OCI-LY7 (cell line): ENCODE measurements around the gene HDAC4. TPM values are rescaled to one million over a fixed set of nuclear protein-coding genes. Genes with fewer than 3 reads are reported as not detected.

Source experiments
- BruUV-seq: library from RNA; stranded (reverse); fragments of 400-500 nt; replicated peaks from 2 replicates; lab custom pipeline; 2021; lab: Mats Ljungman, UMichigan
- CTCF ChIA-PET: fragments of 300-600 bp; sonication (Branson Sonifier 250); formaldehyde crosslinking; loops from one replicate; lab custom pipeline; 2022; ENCODE audit warnings: antibody characterized with exemption; ENCODE audit not compliant: unreplicated experiment; lab: Charles Lee
- POLR2A ChIA-PET: fragments of 300-600 bp; sonication (Branson Sonifier 250); formaldehyde crosslinking; loops from one replicate; lab custom pipeline; 2022; ENCODE audit warnings: antibody characterized with exemption; lab: Charles Lee
- DNase-seq: peaks from one replicate; pipeline ENCODE4 v3.0.0-alpha.2; 2015; ENCODE audit warnings: low spot score
- H2AFZ ChIP-seq: fragments of 200-600 bp; sonication (generic), shearing (Covaris generic); 2 replicates; pipeline ENCODE4 v1.6.1; 2014; ENCODE audit warnings: mild to moderate bottlenecking, antibody characterized with exemption, low read length, moderate library complexity
- H3K27ac ChIP-seq: fragments of 200-600 bp; sonication (generic); 2 replicates; pipeline ENCODE4 v1.5.1; 2014; ENCODE audit warnings: mixed run types, low read depth, mild to moderate bottlenecking, moderate library complexity, low read length, inconsistent platforms; ENCODE audit not compliant: poor library complexity, severe bottlenecking
- H3K36me3 ChIP-seq: fragments of 200-600 bp; sonication (generic); 2 replicates; pipeline ENCODE4 v1.6.1; 2014; ENCODE audit warnings: mild to moderate bottlenecking, antibody characterized with exemption, low read length, moderate library complexity, mixed read lengths; ENCODE audit not compliant: insufficient read depth
- H3K4me1 ChIP-seq: fragments of 200-600 bp; sonication (generic); 2 replicates; pipeline ENCODE4 v1.5.1; 2014; ENCODE audit warnings: mild to moderate bottlenecking, low read length; ENCODE audit not compliant: insufficient read depth, poor library complexity, severe bottlenecking
- H3K4me2 ChIP-seq: fragments of 200-600 bp; sonication (generic); 2 replicates; pipeline ENCODE4 v1.6.1; 2014; ENCODE audit warnings: mild to moderate bottlenecking, low read length
- H3K4me3 ChIP-seq: fragments of 200-600 bp; sonication (generic); 2 replicates; pipeline ENCODE4 v1.5.1; 2014; ENCODE audit warnings: mild to moderate bottlenecking, low read depth, low read length; ENCODE audit not compliant: poor library complexity, severe bottlenecking
- H3K79me2 ChIP-seq: fragments of 200-600 bp; sonication (generic); 2 replicates; pipeline ENCODE4 v1.6.1; 2016; ENCODE audit warnings: low read depth, mild to moderate bottlenecking, low read length, moderate library complexity, mixed read lengths; ENCODE audit not compliant: insufficient read depth
- H3K9me2 ChIP-seq: fragments of 200-600 bp; sonication (generic); 2 replicates; pipeline ENCODE4 v1.6.1; 2016; ENCODE audit warnings: mild to moderate bottlenecking, low read length, mixed read lengths; ENCODE audit not compliant: insufficient read depth
- H3K9me3 ChIP-seq: fragments of 200-600 bp; sonication (generic); 2 replicates; pipeline ENCODE4 v1.6.1; 2014; ENCODE audit warnings: mild to moderate bottlenecking, mixed run types, low read length, mixed read lengths
- H4K20me1 ChIP-seq: fragments of 200-600 bp; sonication (generic); 2 replicates; pipeline ENCODE4 v1.6.1; 2014; ENCODE audit warnings: mild to moderate bottlenecking, antibody characterized with exemption, low read length, moderate library complexity, mixed read lengths; ENCODE audit not compliant: insufficient read depth
- CTCF ChIP-seq: fragments of 200-600 bp; sonication (generic); conservative IDR thresholded peaks from 2 replicates; pipeline ENCODE4 v1.5.1; 2014; ENCODE audit warnings: mild to moderate bottlenecking, antibody characterized with exemption, low read length, moderate library complexity, mixed read lengths
- EZH2phosphoT487 ChIP-seq: fragments of 200-600 bp; sonication (generic); IDR thresholded peaks from 2 replicates; pipeline ENCODE4 v1.6.1; 2018; ENCODE audit warnings: low read depth, borderline replicate concordance, mild to moderate bottlenecking, mixed run types, antibody characterized with exemption, low read length, moderate library complexity, mixed read lengths
- intact Hi-C: fragments of 100-400 bp; cut with micrococcal nuclease; formaldehyde crosslinking; loops from one replicate; pipeline ENCODE4 v1.10.0; 2022; ENCODE audit not compliant: unreplicated experiment
- total RNA-seq, 2 experiments: library from RNA; depleted of rRNA in 1 of 2; stranded (reverse); fragments of >200 nt in 1 of 2; shearing (Covaris generic) in 1 of 2; gene quantifications; 2 replicates each; pipeline ENCODE4 v1.2.3, GENCODE V29; 2014 to 2022

Gene HDAC4
- total RNA-seq, 2 experiments from 2014 or later, result 10.2 to 20.6 TPM

DNA sequence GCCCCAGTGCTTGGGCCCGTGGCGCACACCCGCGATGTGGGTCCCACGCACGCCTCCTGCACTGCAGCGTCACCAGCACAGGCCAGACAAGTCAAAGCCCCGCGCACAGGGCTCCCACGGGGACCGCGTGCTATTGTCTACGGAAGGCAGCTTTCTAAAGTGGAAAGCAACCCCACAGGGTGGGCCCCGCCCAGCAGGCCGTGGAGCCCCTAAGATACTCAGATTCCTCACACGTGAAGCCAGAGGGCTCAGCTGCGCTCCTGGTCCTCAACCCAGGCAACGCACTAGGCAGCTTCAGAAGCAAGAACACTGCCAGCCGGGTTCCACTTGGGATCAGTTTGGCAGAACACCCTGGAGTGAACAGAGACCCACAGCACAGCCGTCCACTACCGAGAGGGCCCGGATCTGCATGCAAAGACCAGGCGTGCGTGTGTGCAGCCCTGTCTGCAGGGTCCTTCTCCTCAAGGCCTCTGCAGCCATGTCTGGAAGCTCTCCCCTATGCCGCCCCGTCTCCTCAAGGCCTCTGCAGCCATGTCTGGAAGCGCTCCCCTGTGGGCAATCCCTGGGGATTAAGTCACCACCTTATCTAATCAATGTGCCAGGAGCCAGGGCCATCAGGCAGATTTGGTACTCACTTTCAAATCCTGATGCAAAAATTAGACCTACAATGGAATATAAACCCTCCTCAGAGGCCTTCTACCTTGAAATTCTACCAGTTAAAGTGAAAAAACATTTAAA is 231.3 kb downstream of the HDAC4 start:
- no peaks in the 10 kb centered on the region for H3K9me2 ChIP-seq
- no peaks in the 10 kb centered on the region for H3K79me2 ChIP-seq
- no TSS peak for BruUV-seq
- TF ChIP-seq CTCF, result no peak
- peaks cover 6% of the 10 kb centered on the region; the same call in 1 of the 2 replicates for H3K9me3 ChIP-seq
- no peaks in the 10 kb centered on the region for H4K20me1 ChIP-seq
- H3K4me2 ChIP-seq, result no peak overlapping the region
- POLR2A ChIA-PET, result interaction anchor here (0.6 kb wide), 1 partner anchor 552 kb away, joined by 3 read pairs; no protein-coding TSS in a partner anchor
- CTCF ChIA-PET, result no interaction called here
- intact Hi-C loops, result no loop called here
- H2AFZ ChIP-seq, result no peak overlapping the region
- H3K4me1 ChIP-seq, result no peaks in the 10 kb centered on the region
- H3K4me3 ChIP-seq, result no peak overlapping the region
- DNase-seq, result no peak
- no peaks in the 10 kb centered on the region for H3K36me3 ChIP-seq
- H3K27ac ChIP-seq, result no peak overlapping the region

DNA sequence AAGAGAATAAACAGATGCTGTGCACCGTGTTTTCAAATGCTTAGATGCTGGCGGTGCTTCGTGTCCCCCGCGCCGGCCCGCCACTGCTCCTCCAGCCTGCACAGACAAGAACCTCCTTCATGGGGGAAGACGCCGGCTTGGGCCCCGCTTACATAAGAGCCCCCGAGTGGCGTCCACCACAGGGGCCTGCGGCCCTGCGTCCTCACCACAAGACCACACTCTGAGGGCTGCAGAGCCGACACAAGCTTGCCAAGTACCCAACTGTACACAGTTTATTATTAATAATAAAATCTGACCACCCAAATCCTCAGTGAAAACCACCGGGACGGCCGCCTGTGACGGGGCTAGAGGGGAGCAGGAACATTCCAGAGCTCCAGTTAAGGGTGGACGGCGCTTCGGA is 232.2 kb downstream of the HDAC4 start:
- no peak overlapping the region for H3K27ac ChIP-seq
- H3K4me2 ChIP-seq, result no peak overlapping the region
- BruUV-seq, result no TSS peak
- H3K4me1 ChIP-seq, result no peaks in the 10 kb centered on the region
- peaks cover 6% of the 10 kb centered on the region; the same call in 1 of the 2 replicates for H3K9me3 ChIP-seq
- no peak overlapping the region for H3K4me3 ChIP-seq
- TF ChIP-seq CTCF (no peak), EZH2phosphoT487 (no peak)
- no peak for DNase-seq
- intact Hi-C loops, result no loop called here
- no peaks in the 10 kb centered on the region for H3K36me3 ChIP-seq
- H4K20me1 ChIP-seq, result no peaks in the 10 kb centered on the region
- H3K79me2 ChIP-seq, result no peaks in the 10 kb centered on the region
- no peak overlapping the region for H2AFZ ChIP-seq
- H3K9me2 ChIP-seq, result no peaks in the 10 kb centered on the region
- ChIA-PET POLR2A (no interaction called here), CTCF (no interaction called here)

DNA sequence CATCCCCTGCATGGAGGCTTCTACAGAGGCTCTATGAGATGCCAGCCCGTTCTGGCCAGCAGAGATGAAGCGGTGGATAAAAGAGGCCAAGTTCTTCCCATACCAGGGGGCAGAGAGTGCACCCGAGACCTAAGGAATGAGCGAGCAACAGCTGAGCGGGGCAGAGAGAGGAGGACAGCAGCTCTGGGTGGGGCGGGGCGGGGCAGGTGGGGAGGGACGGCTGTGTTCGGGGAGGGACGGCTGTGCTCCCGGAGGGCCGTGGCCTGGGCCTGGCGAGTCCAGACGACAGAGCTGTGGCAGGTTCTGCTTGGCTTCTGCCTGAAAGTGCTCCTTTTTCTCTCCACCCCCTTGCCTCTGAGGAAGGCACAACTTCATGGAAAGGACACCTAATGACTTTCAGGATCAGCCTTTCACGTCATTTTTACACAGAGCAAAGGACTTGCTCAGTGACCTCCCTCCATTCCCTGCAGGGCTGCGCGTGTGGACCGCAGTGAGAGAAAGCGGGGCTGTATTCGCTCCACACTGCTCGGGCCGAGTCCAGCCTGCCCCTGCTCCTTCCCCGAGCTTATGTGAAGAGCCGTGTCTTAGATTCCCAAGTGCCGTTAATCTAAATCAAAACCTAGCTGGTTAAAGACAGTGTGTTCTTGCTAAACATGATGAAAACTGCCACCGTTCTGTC is 232.9 kb downstream of the HDAC4 start:
- Histone ChIP-seq H3K4me2 (no peak overlapping the region), H3K79me2 (no peaks in the 10 kb centered on the region), H2AFZ (no peak overlapping the region), H3K36me3 (no peaks in the 10 kb centered on the region), H4K20me1 (no peaks in the 10 kb centered on the region), H3K27ac (no peak overlapping the region), H3K4me1 (no peaks in the 10 kb centered on the region), H3K4me3 (no peak overlapping the region), H3K9me2 (no peaks in the 10 kb centered on the region), H3K9me3 (peaks cover 6% of the 10 kb centered on the region; the same call in 1 of the 2 replicates)
- no peak for TF ChIP-seq EZH2phosphoT487
- no peak for TF ChIP-seq CTCF
- no TSS peak for BruUV-seq
- no peak for DNase-seq
- CTCF ChIA-PET, result no interaction called here
- POLR2A ChIA-PET, result no interaction called here
- intact Hi-C loops, result no loop called here
